ENCODE measurements around the gene COMMD9. TPM values are rescaled to one million over a fixed set of nuclear protein-coding genes. Genes with fewer than 3 reads are reported as not detected.

Gene COMMD9
- total and polyA plus RNA-seq, 2 of the 8 experiments (the other 6 are each of a cell fraction or from before 2014, with no cell fraction given), result 42.5 to 49.1 TPM

GRCh38 chr11:36314434-36314767 is 25.2 kb upstream of the COMMD9 start:
- WGBS, 2 experiments (ENCODE audit: extremely low coverage in 1 of 2, insufficient coverage in 1 of 2, insufficient read length in 1 of 2, insufficient replicate concordance in 2 of 2, low coverage in 1 of 2, low lambda C conversion rate in 2 of 2, missing lambda C conversion rate in 1 of 2), result 82% methylated on average over 6 of the region's 6 CpGs; no CpG with 5 or more reads in 1 of the 2 experiments
- TF ChIP-seq POU5F1 (IDR thresholded peaks at IDR 0.05; ENCODE audit: low read depth, low read length) (no peak), USF2 (IDR thresholded peaks at IDR 0.05; ENCODE audit: low read length) (no peak)

More at GRCh38 chr11:36314434-36314767, 25.2 kb upstream of the COMMD9 start:
- CTCF ChIA-PET (ENCODE audit: partially characterized antibody), result interaction anchor here (0.5 kb wide), 1 partner anchor 1425 kb away, joined by 3 read pairs; no protein-coding TSS in a partner anchor
- H2BK5ac ChIP-seq (ENCODE audit: low read depth, low read length), result no peak overlapping the region
- H3K4me2 ChIP-seq (ENCODE audit: insufficient read depth in 1 of 2, low read depth in 2 of 2, low read length in 2 of 2), result no peak overlapping the region
- no peaks in the 10 kb centered on the region for H3K79me2 ChIP-seq (ENCODE audit: control insufficient read depth in 1 of 2, insufficient read depth in 2 of 2, low read length in 2 of 2)
- no peak overlapping the region for H4K5ac ChIP-seq (ENCODE audit: insufficient read length, low read depth, low read length)
- H3K9ac ChIP-seq (replicated peaks in 1 of 4; ENCODE audit: extremely low read depth in 1 of 4, low read depth in 3 of 4, low read length in 3 of 4), result no peak overlapping the region
- peaks cover 0 to 5% (median 4%) of the 10 kb centered on the region in 4 experiments; a peak in 4 of 7 replicates for H3K4me1 ChIP-seq (replicated peaks in 1 of 4; ENCODE audit: control insufficient read depth in 3 of 4, insufficient read depth in 4 of 4, low read length in 3 of 4)
- H2AK5ac ChIP-seq (ENCODE audit: low read depth, low read length), result no peak overlapping the region
- H3K27ac ChIP-seq (ENCODE audit: low read depth, low read length), result no peak overlapping the region
- FAIRE-seq (no peak), DNase-seq (ENCODE audit: low read depth in 1 of 2, low spot score in 2 of 2) (no peak)
- H3K23me2 ChIP-seq (ENCODE audit: low read depth, low read length), result peaks cover 2% of the 10 kb centered on the region; the same call in 1 of the 2 replicates
- H3K27me3 ChIP-seq (replicated peaks in 1 of 4; ENCODE audit: control insufficient read depth in 3 of 4, extremely low read depth in 1 of 4, insufficient read depth in 3 of 4, low read length in 3 of 4), result no peaks in the 10 kb centered on the region
- H2AFZ ChIP-seq (ENCODE audit: low read length), result no peak overlapping the region
- H3K4ac ChIP-seq (replicated peaks; ENCODE audit: insufficient read length, low read depth, low read length), result no peak overlapping the region
- H3K14ac ChIP-seq (ENCODE audit: insufficient read length), result no peak overlapping the region
- H3K4me3 ChIP-seq (ENCODE audit: extremely low read depth in 1 of 4, insufficient read depth in 2 of 4, low read depth in 3 of 4, low read length in 4 of 4), result no peak overlapping the region
- no peaks in the 10 kb centered on the region for H3K9me3 ChIP-seq (ENCODE audit: insufficient read depth in 2 of 2, low read depth in 1 of 2, low read length in 1 of 2)
- H3K18ac ChIP-seq (ENCODE audit: extremely low read depth, low read length), result no peak overlapping the region
- H2BK20ac ChIP-seq (ENCODE audit: low read length), result no peak overlapping the region
- no peak overlapping the region for H3K56ac ChIP-seq (replicated peaks; ENCODE audit: insufficient read length, low read depth, low read length)
- H2BK12ac ChIP-seq (ENCODE audit: low read depth, low read length), result no peak overlapping the region
- no peaks in the 10 kb centered on the region for H4K20me1 ChIP-seq (replicated peaks in 1 of 2; ENCODE audit: control insufficient read depth in 1 of 2, insufficient read depth in 2 of 2, low read length in 2 of 2)
- POLR2A ChIA-PET (ENCODE audit: partially characterized antibody), result no interaction called here
- no peak overlapping the region for H4K8ac ChIP-seq (ENCODE audit: extremely low read depth, insufficient read depth, low read length)
- no peak overlapping the region for H2BK15ac ChIP-seq (ENCODE audit: low read length)
- H2BK120ac ChIP-seq (replicated peaks; ENCODE audit: low read depth, low read length), result no peak overlapping the region
- H3K23ac ChIP-seq (ENCODE audit: insufficient read length), result no peak overlapping the region
- no peaks in the 10 kb centered on the region for H3K36me3 ChIP-seq (ENCODE audit: control insufficient read depth in 2 of 4, insufficient read depth in 4 of 4, low read length in 3 of 4)
- H3K79me1 ChIP-seq (ENCODE audit: low read depth, low read length), result no peaks in the 10 kb centered on the region
- H4K91ac ChIP-seq (replicated peaks; ENCODE audit: insufficient read length, low read length), result no peak overlapping the region

Data from H1 (cell line).